ENCODE results near the gene OXA1L.
"Not testable (repeated sequence)": the region's sequence is repeated elsewhere in the genome, so short reads cannot be mapped to it uniquely, and the experiment has no call there.

OXA1L gene

GRCh38 chr14:22766457-22767322 lies at the start of gene OXA1L:
Gene OXA1L, plus strand, starts transcription at chr14:22766688. Its CDS starts 14 bp downstream, at chr14:22766702.
- DNase-seq (ENCODE audit: low spot score), result peak; percentile 98

- no peak for DNase-seq (ENCODE audit: low spot score)
Measured at GRCh38 chr14:22718091-22718490, 48.4 kb upstream of the OXA1L start.

- no peak for DNase-seq (ENCODE audit: low spot score)
Measured at GRCh38 chr14:22721213-22721612, 45.3 kb upstream of the OXA1L start.

- no peak for DNase-seq (ENCODE audit: low spot score)
Measured at GRCh38 chr14:22723815-22724214, 42.7 kb upstream of the OXA1L start.

GRCh38 chr14:22724847-22725246 lies 41.6 kb upstream of the OXA1L start:
- not testable (repeated sequence) for DNase-seq (ENCODE audit: low spot score)

GRCh38 chr14:22725374-22725773 lies 41.1 kb upstream of the OXA1L start:
- not testable (repeated sequence) for DNase-seq (ENCODE audit: low spot score)

GRCh38 chr14:22726012-22726411 lies 40.5 kb upstream of the OXA1L start:
- no peak for DNase-seq (ENCODE audit: low spot score)

GRCh38 chr14:22732062-22732461 lies 34.4 kb upstream of the OXA1L start:
- DNase-seq (ENCODE audit: low spot score), result not testable (repeated sequence)

GRCh38 chr14:22733829-22734228 lies 32.7 kb upstream of the OXA1L start:
- DNase-seq (ENCODE audit: low spot score), result no peak

GRCh38 chr14:22735096-22735495 lies 31.4 kb upstream of the OXA1L start:
- DNase-seq (ENCODE audit: low spot score), result no peak

- not testable (repeated sequence) for DNase-seq (ENCODE audit: low spot score)
Measured at GRCh38 chr14:22736384-22736783, 30.1 kb upstream of the OXA1L start.

- DNase-seq (ENCODE audit: low spot score), result no peak
Measured at GRCh38 chr14:22737052-22737451, 29.4 kb upstream of the OXA1L start.

GRCh38 chr14:22739423-22739822 lies 27.1 kb upstream of the OXA1L start:
- no peak for DNase-seq (ENCODE audit: low spot score)

- no peak for DNase-seq (ENCODE audit: low spot score)
Measured at GRCh38 chr14:22740020-22740419, 26.5 kb upstream of the OXA1L start.

GRCh38 chr14:22747769-22748168 lies 18.7 kb upstream of the OXA1L start:
- DNase-seq (ENCODE audit: low spot score), result no peak

GRCh38 chr14:22748206-22748605 lies 18.3 kb upstream of the OXA1L start:
- no peak for DNase-seq (ENCODE audit: low spot score)

- DNase-seq (ENCODE audit: low spot score), result no peak
Measured at GRCh38 chr14:22748631-22749068, 17.8 kb upstream of the OXA1L start.

- no peak for DNase-seq (ENCODE audit: low spot score)
Measured at GRCh38 chr14:22752422-22752821, 14.1 kb upstream of the OXA1L start.

- DNase-seq (ENCODE audit: low spot score), result no peak
Measured at GRCh38 chr14:22753586-22753985, 12.9 kb upstream of the OXA1L start.

GRCh38 chr14:22757972-22758650 lies 8.4 kb upstream of the OXA1L start:
- DNase-seq (ENCODE audit: low spot score), result not testable (repeated sequence)

GRCh38 chr14:22761734-22762133 lies 4.8 kb upstream of the OXA1L start:
- no peak for DNase-seq (ENCODE audit: low spot score)

GRCh38 chr14:22764382-22764781 lies 2.1 kb upstream of the OXA1L start:
- DNase-seq (ENCODE audit: low spot score), result no peak

- DNase-seq (ENCODE audit: low spot score), result no peak
Measured at GRCh38 chr14:22767323-22767589, 768 bp downstream of the OXA1L start.

GRCh38 chr14:22768947-22769346 lies 2.5 kb downstream of the OXA1L start:
- DNase-seq (ENCODE audit: low spot score), result no peak

Measured in RKO (cell line).